ENCODE measurements around the gene SLC9B2. TPM values are rescaled to one million over a fixed set of nuclear protein-coding genes. Genes with fewer than 3 reads are reported as not detected.

The SLC9B2 gene
- total RNA-seq, 1 experiment from 2014 or later, result 7.3 TPM

DNA sequence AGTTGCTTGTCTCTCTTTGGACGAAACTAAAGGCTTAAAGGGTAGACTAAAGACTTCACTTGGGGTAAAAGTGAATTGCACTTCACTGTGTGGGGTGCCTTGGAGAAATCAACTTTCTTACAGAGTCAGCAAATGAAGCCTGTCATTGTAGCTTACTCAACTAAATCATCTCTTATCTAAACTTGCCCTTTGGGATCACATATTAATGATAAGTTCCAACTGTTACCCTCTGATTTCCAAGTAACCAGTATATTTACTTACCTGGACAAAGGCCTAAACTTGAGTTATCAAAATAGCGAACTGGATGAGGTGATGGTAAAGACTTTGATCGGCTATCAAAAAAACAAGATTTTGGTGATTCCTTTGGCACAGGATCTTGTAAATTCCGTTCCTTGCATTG, 32.0 kb upstream of the SLC9B2 start:
- Histone ChIP-seq H3T11ph (ENCODE audit: low read length) (no peak overlapping the region), H3K4ac (ENCODE audit: low read depth, low read length) (no peak overlapping the region), H2BK12ac (ENCODE audit: insufficient read length, low read depth, low read length) (no peak overlapping the region), H3K79me2 (ENCODE audit: insufficient read depth, low read length) (no peaks in the 10 kb centered on the region), H3K18ac (ENCODE audit: insufficient read length, low read depth, low read length) (no peak overlapping the region), H4K5ac (ENCODE audit: insufficient read length, low read depth, low read length) (no peak overlapping the region), H2AK5ac (ENCODE audit: insufficient read length, low read length) (no peak overlapping the region), H3K9ac (ENCODE audit: extremely low read depth, insufficient read length, low read length) (no peak overlapping the region), H2BK120ac (ENCODE audit: low read depth, low read length, poor library complexity, severe bottlenecking) (no peak overlapping the region), H3K27me3 (ENCODE audit: insufficient read depth, low read length) (no peaks in the 10 kb centered on the region), H2BK5ac (ENCODE audit: insufficient read length, low read length) (no peak overlapping the region), H3K4me1 (ENCODE audit: insufficient read depth, low read length) (no peaks in the 10 kb centered on the region), H2BK20ac (ENCODE audit: low read depth, low read length, poor library complexity, severe bottlenecking) (no peak overlapping the region), H3K14ac (ENCODE audit: insufficient read depth, low read length) (no peak overlapping the region), H3K56ac (ENCODE audit: insufficient read length, low read depth, low read length) (no peak overlapping the region), H3K9me3 (ENCODE audit: control insufficient read depth, low read depth, low read length) (no peaks in the 10 kb centered on the region), H4K8ac (replicated peaks; ENCODE audit: insufficient read length, low read depth, low read length) (no peak overlapping the region), H2BK15ac (ENCODE audit: low read depth, low read length) (no peak overlapping the region), H3K4me2 (ENCODE audit: insufficient read depth, insufficient read length, low read length) (no peak overlapping the region), H3K23me2 (ENCODE audit: insufficient read length, low read depth, low read length, poor library complexity, severe bottlenecking) (no peaks in the 10 kb centered on the region), H4K20me1 (ENCODE audit: control insufficient read depth, insufficient read depth, insufficient read length) (no peaks in the 10 kb centered on the region), H2AFZ (ENCODE audit: low read length) (no peak overlapping the region), H4K91ac (ENCODE audit: insufficient read length, low read depth, low read length) (no peak overlapping the region), H3K27ac (ENCODE audit: insufficient read length, low read depth, low read length) (no peak overlapping the region), H3K23ac (ENCODE audit: insufficient read length, low read depth, low read length) (no peak overlapping the region), H3K79me1 (ENCODE audit: insufficient read depth, low read depth, low read length, poor library complexity, severe bottlenecking) (no peaks in the 10 kb centered on the region)
- Mint-ChIP-seq H3K27ac (no peak overlapping the region), H3K9me3 (no peaks in the 10 kb centered on the region), H3K4me3 (no peak overlapping the region), H3K27me3 (ENCODE audit: low read depth) (no peaks in the 10 kb centered on the region), H3K36me3 (ENCODE audit: insufficient read depth in 1 of 3, low read depth in 3 of 3) (peaks cover 18 to 50% (median 45%) of the 10 kb centered on the region in 3 experiments; a peak in 6 of 7 replicates), H3K4me1 (no peaks in the 10 kb centered on the region)
- no peak for DNase-seq
- TF ChIP-seq CTCF (conservative IDR thresholded peaks at IDR 0.05), result no peak
- no CpG with 5 or more reads among the region's 4 CpGs for WGBS (ENCODE audit: extremely low coverage, insufficient read length, low lambda C conversion rate)
